HG03378 (cell line): ENCODE data around the gene PRR5L.
A peak's percentile ranks its signal among the peaks of the same experiment; 100 is the strongest.

Source experiments
- ATAC-seq: cut with Tn5 transposase; IDR thresholded peaks from one replicate; pipeline ENCODE4 v1.9.1; 2021; ENCODE audit warnings: mild to moderate bottlenecking, moderate library complexity; ENCODE audit not compliant: unreplicated experiment

Gene PRR5L

GRCh38 chr11:36356201-36356600 lies 60.1 kb downstream of the PRR5L start:
- peak; percentile 77 for ATAC-seq

- ATAC-seq: no peak
Measured at GRCh38 chr11:36357831-36358230, 61.7 kb downstream of the PRR5L start.

GRCh38 chr11:36358436-36358835 lies 62.3 kb downstream of the PRR5L start:
- no peak for ATAC-seq

GRCh38 chr11:36360318-36360717 lies 64.2 kb downstream of the PRR5L start:
- ATAC-seq: no peak

GRCh38 chr11:36360826-36361415 lies 64.8 kb downstream of the PRR5L start:
- ATAC-seq: no peak

- no peak for ATAC-seq
Measured at GRCh38 chr11:36361472-36361871, 65.4 kb downstream of the PRR5L start.

- no peak for ATAC-seq
Measured at GRCh38 chr11:36361901-36362391, 65.9 kb downstream of the PRR5L start.

- no peak for ATAC-seq
Measured at GRCh38 chr11:36362902-36363301, 66.8 kb downstream of the PRR5L start.

- ATAC-seq: no peak
Measured at GRCh38 chr11:36363361-36364268, 67.5 kb downstream of the PRR5L start.

- no peak for ATAC-seq
Measured at GRCh38 chr11:36364551-36365325, 68.7 kb downstream of the PRR5L start.

GRCh38 chr11:36365907-36366306 lies 69.8 kb downstream of the PRR5L start:
- no peak for ATAC-seq

GRCh38 chr11:36367806-36368680 lies 72.0 kb downstream of the PRR5L start:
- ATAC-seq: no peak

GRCh38 chr11:36371181-36371580 lies 75.1 kb downstream of the PRR5L start:
- ATAC-seq: no peak

GRCh38 chr11:36371590-36371989 lies 75.5 kb downstream of the PRR5L start:
- ATAC-seq: no peak

- ATAC-seq: no peak
Measured at GRCh38 chr11:36372101-36372771, 76.1 kb downstream of the PRR5L start.

- no peak for ATAC-seq
Measured at GRCh38 chr11:36373016-36374010, 77.2 kb downstream of the PRR5L start.

- ATAC-seq: no peak
Measured at GRCh38 chr11:36374726-36375125, 78.6 kb downstream of the PRR5L start.

GRCh38 chr11:36375353-36376008 lies 79.4 kb downstream of the PRR5L start:
- ATAC-seq: no peak
